Type B pancreatic cell (in vitro differentiated cells): ENCODE measurements around the gene SGCA. TPM values are rescaled to one million over a fixed set of nuclear protein-coding genes. Genes with fewer than 3 reads are reported as not detected.

Source experiments
- DNase-seq: peaks from one replicate; pipeline ENCODE4 v3.0.0; 2021; ENCODE audit warnings: mixed read lengths; ENCODE audit not compliant: unreplicated experiment; ENCODE audit errors: extremely low spot score
- H3K27ac Mint-ChIP-seq: 2 replicates; pipeline ENCODE4 v1.8.0; 2021; ENCODE audit warnings: mild to moderate bottlenecking, mixed read lengths
- H3K27me3 Mint-ChIP-seq: 2 replicates; pipeline ENCODE4 v1.8.0; 2021; ENCODE audit warnings: mixed read lengths
- H3K36me3 Mint-ChIP-seq: 2 replicates; pipeline ENCODE4 v1.8.0; 2021; ENCODE audit warnings: mixed read lengths
- H3K4me1 Mint-ChIP-seq: one replicate; pipeline ENCODE4 v1.8.0; 2021; ENCODE audit warnings: mixed read lengths; ENCODE audit not compliant: unreplicated experiment
- H3K4me3 Mint-ChIP-seq: 2 replicates; pipeline ENCODE4 v1.8.0; 2021; ENCODE audit warnings: mild to moderate bottlenecking, mixed read lengths
- H3K9me3 Mint-ChIP-seq: 2 replicates; pipeline ENCODE4 v1.8.0; 2021; ENCODE audit warnings: mixed read lengths
- total RNA-seq: library from RNA; stranded (reverse); gene quantifications from 2 replicates; pipeline ENCODE4 v1.2.1, GENCODE V29; 2021; ENCODE audit warnings: low replicate concordance
- TF ChIP-seq, protein P1 (sequence below): fragments of 200-600 bp; sonication (generic); conservative IDR thresholded peaks from 2 replicates; pipeline ENCODE4 v1.5.0; 2021; ENCODE audit warnings: antibody characterized with exemption, mild to moderate bottlenecking

The SGCA gene
- total RNA-seq, 1 donor from 2014 or later = 0.72 TPM

DNA sequence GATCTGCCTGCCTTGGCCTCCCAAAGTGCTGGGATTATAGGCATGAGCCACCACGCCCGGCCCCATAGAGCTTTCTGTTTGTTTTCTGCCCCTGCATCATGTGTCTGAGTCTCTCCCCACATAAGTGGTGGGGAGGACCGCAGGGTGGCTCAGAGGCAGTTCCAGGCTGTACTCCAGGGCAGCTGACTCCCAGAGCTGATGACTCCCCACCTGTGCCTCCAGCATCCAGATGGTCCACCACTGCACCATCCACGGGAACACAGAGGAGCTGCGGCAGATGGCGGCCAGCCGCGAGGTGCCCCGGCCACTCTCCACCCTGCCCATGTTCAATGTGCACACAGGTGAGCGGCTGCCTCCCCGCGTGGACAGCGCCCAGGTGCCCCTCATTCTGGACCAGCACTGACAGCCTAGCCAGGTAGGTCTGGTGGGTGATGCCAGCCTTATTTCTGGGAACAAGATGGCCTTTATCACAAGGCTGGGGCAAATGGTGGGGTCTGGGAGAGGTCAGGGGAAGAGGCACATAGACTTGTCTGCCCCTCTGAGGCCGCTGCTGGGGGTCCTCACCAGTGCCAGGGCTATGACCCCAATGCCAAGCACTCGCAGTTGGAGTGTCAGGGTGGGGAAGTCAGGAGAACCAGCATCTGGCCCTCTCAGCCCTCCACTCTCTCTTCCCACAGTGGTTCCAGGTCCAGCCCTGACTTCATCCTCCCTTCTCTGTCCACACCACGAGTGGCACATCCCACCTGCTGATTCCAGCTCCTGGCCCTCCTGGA is 9.4 kb downstream of the SGCA start:
- peaks cover 31% of the 10 kb centered on the region for H3K4me1 Mint-ChIP-seq

DNA sequence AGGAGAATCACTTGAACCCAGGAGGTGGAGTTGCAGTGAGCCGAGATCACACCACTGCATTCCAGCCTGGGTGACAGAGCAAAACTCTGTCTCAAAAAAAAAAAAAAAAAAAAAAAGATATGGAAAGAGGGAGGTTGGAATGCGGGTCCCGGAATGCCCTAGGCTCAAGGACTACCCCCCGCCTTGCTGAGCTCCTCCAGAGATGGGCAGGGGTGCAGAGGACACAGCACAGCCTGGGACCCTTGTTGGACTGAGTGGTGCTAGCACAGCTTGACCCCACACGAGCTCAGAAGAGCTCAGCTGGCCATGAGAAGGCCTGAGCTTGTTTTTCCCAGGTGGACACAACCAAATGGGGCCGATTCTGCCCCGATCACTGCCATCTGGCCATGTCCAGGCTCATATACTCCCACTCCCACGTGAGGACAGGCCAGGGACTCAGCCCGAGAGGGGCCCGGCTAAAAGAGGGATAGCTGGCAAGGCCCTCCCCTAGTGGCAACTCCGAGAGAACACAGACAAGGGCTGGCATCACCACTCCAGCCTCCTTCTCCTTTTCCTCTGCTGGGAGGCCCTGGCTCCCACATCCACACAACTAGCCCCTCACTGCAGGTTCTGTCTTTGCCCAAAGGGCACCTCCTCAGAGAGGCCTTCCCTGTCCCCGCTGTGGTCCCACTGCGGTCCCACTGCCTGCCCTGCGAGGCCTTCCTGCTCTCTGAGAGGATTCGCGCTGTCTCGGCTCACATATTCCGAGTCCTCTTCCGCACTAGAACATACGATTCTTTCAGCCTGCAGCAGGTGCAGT is 11.0 kb downstream of the SGCA start:
- Mint-ChIP-seq H3K9me3 (no peaks in the 10 kb centered on the region), H3K27me3 (peaks cover 7% of the 10 kb centered on the region), H3K4me1 (peaks cover 42% of the 10 kb centered on the region), H3K4me3 (no peak overlapping the region), H3K36me3 (no peaks in the 10 kb centered on the region), H3K27ac (peak overlapping the region; percentile 77)
- TF ChIP-seq, protein P1, sequence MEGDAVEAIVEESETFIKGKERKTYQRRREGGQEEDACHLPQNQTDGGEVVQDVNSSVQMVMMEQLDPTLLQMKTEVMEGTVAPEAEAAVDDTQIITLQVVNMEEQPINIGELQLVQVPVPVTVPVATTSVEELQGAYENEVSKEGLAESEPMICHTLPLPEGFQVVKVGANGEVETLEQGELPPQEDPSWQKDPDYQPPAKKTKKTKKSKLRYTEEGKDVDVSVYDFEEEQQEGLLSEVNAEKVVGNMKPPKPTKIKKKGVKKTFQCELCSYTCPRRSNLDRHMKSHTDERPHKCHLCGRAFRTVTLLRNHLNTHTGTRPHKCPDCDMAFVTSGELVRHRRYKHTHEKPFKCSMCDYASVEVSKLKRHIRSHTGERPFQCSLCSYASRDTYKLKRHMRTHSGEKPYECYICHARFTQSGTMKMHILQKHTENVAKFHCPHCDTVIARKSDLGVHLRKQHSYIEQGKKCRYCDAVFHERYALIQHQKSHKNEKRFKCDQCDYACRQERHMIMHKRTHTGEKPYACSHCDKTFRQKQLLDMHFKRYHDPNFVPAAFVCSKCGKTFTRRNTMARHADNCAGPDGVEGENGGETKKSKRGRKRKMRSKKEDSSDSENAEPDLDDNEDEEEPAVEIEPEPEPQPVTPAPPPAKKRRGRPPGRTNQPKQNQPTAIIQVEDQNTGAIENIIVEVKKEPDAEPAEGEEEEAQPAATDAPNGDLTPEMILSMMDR = peak; percentile 27
- DNase-seq = no peak

More for the DNA sequence above, 9.4 kb downstream of the SGCA start:
- no peak for DNase-seq
- Mint-ChIP-seq H3K9me3 (no peaks in the 10 kb centered on the region), H3K27ac (no peak overlapping the region), H3K27me3 (peaks cover 5% of the 10 kb centered on the region), H3K4me3 (no peak overlapping the region), H3K36me3 (no peaks in the 10 kb centered on the region)
- TF ChIP-seq, protein P1 = no peak

DNA sequence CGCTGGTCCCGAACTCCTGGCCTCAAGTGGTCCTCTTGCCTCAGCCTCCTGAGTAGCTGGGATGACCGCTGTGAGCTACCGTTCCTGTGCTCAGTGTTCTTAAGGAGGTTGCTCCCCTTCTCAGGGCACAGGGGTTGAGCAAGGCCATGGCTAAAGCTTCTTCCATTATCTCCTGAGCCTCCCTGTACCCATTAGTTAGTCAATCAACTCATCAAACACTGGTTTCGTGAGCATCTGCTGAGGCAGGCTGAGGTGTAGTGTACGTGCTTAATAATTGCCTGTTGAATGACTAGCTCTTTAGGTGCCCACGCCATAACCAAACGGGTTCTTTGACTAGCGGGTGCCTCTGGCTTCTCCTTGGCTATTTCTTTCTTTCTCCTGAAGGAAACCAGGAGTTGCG is 11.7 kb downstream of the SGCA start:
- Mint-ChIP-seq H3K36me3 (no peaks in the 10 kb centered on the region), H3K27me3 (peaks cover 9% of the 10 kb centered on the region), H3K27ac (no peak overlapping the region), H3K4me3 (no peak overlapping the region), H3K9me3 (no peaks in the 10 kb centered on the region), H3K4me1 (peaks cover 45% of the 10 kb centered on the region)
- TF ChIP-seq, protein P1 = no peak
- no peak for DNase-seq

DNA sequence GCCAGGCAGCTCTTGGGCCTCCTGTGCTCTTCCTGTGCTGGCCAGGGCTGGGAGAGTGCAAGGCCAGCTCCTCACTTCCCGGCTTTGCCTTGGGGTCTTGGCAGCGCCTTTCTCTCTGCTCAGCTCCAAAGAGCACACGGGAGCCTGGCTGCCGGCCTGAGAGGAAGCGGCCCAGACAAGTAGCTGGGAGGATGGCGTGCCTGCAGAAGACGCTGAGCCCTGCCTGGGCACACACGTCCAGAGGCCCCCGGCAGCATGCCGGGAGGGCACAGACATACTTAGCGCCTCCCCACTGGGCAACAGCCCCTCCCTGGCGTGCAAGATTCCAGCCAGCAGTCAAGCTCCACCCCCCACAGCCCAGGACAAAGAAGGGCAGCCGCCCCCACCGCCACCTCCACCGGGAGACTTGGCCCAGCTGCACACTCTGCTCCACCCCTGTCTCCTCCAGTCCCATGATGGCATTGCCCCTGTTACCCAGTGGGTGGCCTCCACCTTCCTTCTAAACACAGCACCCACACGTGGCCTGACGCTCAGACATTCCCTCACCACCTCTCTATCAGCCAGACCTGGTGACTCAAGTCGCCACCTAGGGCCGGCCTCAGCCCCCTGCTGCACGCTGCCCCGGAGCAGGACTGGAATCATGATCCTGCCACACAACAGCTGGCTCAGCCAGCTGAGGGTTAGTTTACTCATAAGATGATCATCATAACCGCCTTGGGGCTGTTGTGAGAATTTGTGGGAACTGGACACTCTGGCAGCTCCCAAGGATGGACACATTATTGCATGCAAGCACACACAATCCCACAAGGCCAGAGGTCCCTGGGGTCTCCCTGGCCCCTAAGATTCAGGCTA is 12.4 kb downstream of the SGCA start:
- Mint-ChIP-seq H3K9me3 (no peaks in the 10 kb centered on the region), H3K27ac (peak overlapping the region; percentile 80), H3K27me3 (peaks cover 14% of the 10 kb centered on the region), H3K4me1 (peaks cover 38% of the 10 kb centered on the region), H3K36me3 (no peaks in the 10 kb centered on the region), H3K4me3 (peak overlapping the region; percentile 80)
- TF ChIP-seq, protein P1 = peak; percentile 58
- DNase-seq = no peak

DNA sequence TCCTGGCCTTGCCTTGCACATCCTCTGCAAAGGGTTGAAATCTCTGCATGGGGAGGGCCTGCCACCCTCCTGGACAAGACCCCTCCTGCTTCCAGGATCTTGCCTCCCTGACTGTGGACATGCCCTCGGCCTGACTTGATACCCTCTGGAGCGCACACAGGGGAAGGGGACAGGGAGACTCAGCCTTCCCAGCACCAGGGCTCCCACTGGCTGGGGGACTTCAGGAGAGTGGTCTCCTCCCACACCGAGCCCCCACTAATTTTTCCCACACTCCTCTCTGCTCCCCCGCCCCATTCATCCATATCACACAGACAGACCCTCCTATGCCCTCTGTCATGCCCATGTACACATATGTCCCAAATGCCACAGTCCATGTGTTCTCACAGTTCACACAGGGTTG is 14.3 kb downstream of the SGCA start:
- TF ChIP-seq, protein P1 = no peak
- no peaks in the 10 kb centered on the region for H3K36me3 Mint-ChIP-seq
- peaks cover 14% of the 10 kb centered on the region for H3K27me3 Mint-ChIP-seq
- H3K4me1 Mint-ChIP-seq = peaks cover 41% of the 10 kb centered on the region
- H3K9me3 Mint-ChIP-seq = no peaks in the 10 kb centered on the region
- H3K4me3 Mint-ChIP-seq = no peak overlapping the region
- no peak for DNase-seq
- no peak overlapping the region for H3K27ac Mint-ChIP-seq
